CD14-positive monocyte (primary cell): ENCODE measurements around the gene OR8B3. TPM values are rescaled to one million over a fixed set of nuclear protein-coding genes. Genes with fewer than 3 reads are reported as not detected.

Experiments used
- DNase-seq, 3 donors: peaks; one replicate each; pipeline ENCODE4 v3.0.0-alpha.2; 2011 to 2022
- H2AFZ ChIP-seq: 2 replicates; pipeline ENCODE4 v1.6.0; 2012; ENCODE audit warnings: mild to moderate bottlenecking, low read depth, low read length, inconsistent platforms; ENCODE audit not compliant: insufficient read depth, poor library complexity, severe bottlenecking
- H3K27ac ChIP-seq, 2 donors: 1 replicate in 1 of 2; 2 replicates in 1 of 2; pipeline ENCODE4 v1.5.1; 2012 to 2013; ENCODE audit warnings: low read length in 2 of 2, control low read depth in 1 of 2, inconsistent platforms in 1 of 2, low read depth in 1 of 2, mild to moderate bottlenecking in 1 of 2
- H3K27me3 ChIP-seq, 2 donors: one replicate each; pipeline versions ENCODE4 v1.6.0 to v1.6.1; 2011 to 2013; ENCODE audit warnings: low read length in 2 of 2; ENCODE audit not compliant: control insufficient read depth in 2 of 2, insufficient read depth in 2 of 2
- H3K36me3 ChIP-seq, 2 donors: replicated peaks in 1 of 2; 1 replicate in 1 of 2; 2 replicates in 1 of 2; pipeline versions ENCODE4 v1.5.1 to v1.6.1; 2012 to 2013; ENCODE audit warnings: low read length in 2 of 2, control low read depth in 1 of 2, inconsistent platforms in 1 of 2, mild to moderate bottlenecking in 1 of 2; ENCODE audit not compliant: insufficient read depth in 2 of 2, control insufficient read depth in 1 of 2
- H3K4me1 ChIP-seq, 2 donors: 1 replicate in 1 of 2; 2 replicates in 1 of 2; pipeline versions ENCODE4 v1.5.1 to v1.6.1; 2012 to 2013; ENCODE audit warnings: low read length in 2 of 2, control low read depth in 1 of 2, inconsistent platforms in 1 of 2, mild to moderate bottlenecking in 1 of 2, moderate library complexity in 1 of 2; ENCODE audit not compliant: insufficient read depth in 2 of 2, control insufficient read depth in 1 of 2
- H3K4me2 ChIP-seq: replicated peaks from 2 replicates; pipeline ENCODE3; 2012; ENCODE audit warnings: low read length, moderate library complexity, mild to moderate bottlenecking; ENCODE audit not compliant: poor library complexity, severe bottlenecking; ENCODE audit errors: extremely low read depth
- H3K4me3 ChIP-seq, 3 experiments: fragments of 200-600 bp in 1 of 3; sonication (generic) in 1 of 3; replicated peaks in 1 of 3; 1 replicate in 2 of 3; 2 replicates in 1 of 3; pipeline ENCODE4 v1.5.1; 2011 to 2013; ENCODE audit warnings: low read length in 3 of 3, mild to moderate bottlenecking in 3 of 3, control low read depth in 2 of 3, low read depth in 2 of 3, inconsistent platforms in 1 of 3, moderate library complexity in 1 of 3
- H3K79me2 ChIP-seq: 2 replicates; pipeline ENCODE4 v1.6.0; 2012; ENCODE audit warnings: mild to moderate bottlenecking, control low read depth, inconsistent platforms, low read length, moderate library complexity; ENCODE audit not compliant: insufficient read depth
- H3K9ac ChIP-seq: 2 replicates; pipeline ENCODE4 v1.6.0; 2017; ENCODE audit warnings: low read length, mild to moderate bottlenecking; ENCODE audit not compliant: insufficient read depth, poor library complexity, severe bottlenecking
- H3K9me3 ChIP-seq, 2 donors: replicated peaks in 1 of 2; 1 replicate in 1 of 2; 2 replicates in 1 of 2; pipeline versions ENCODE4 v1.5.1 to v1.6.1; 2012 to 2013; ENCODE audit warnings: low read length in 2 of 2, control low read depth in 1 of 2; ENCODE audit not compliant: control insufficient read depth in 1 of 2, insufficient read depth in 1 of 2
- H4K20me1 ChIP-seq: 2 replicates; pipeline ENCODE4 v1.6.0; 2012; ENCODE audit warnings: mild to moderate bottlenecking, low read length, control low read depth, moderate library complexity; ENCODE audit not compliant: insufficient read depth
- H3K27ac Mint-ChIP-seq, 7 donors: one replicate each; pipeline ENCODE4 v1.8.0; 2020; ENCODE audit warnings: mild to moderate bottlenecking in 7 of 7, mixed read lengths in 7 of 7, moderate library complexity in 6 of 7, inconsistent platforms in 2 of 7
- H3K27me3 Mint-ChIP-seq, 3 donors: one replicate each; pipeline ENCODE4 v1.8.0; 2021 to 2022; ENCODE audit warnings: low read depth in 3 of 3, mild to moderate bottlenecking in 3 of 3, mixed read lengths in 3 of 3, moderate library complexity in 3 of 3, inconsistent platforms in 1 of 3
- H3K36me3 Mint-ChIP-seq, 2 donors: one replicate each; pipeline ENCODE4 v1.8.0; 2020; ENCODE audit warnings: mixed read lengths in 2 of 2, inconsistent platforms in 1 of 2, mild to moderate bottlenecking in 1 of 2
- H3K4me1 Mint-ChIP-seq: one replicate; pipeline ENCODE4 v1.8.0; 2020; ENCODE audit warnings: mild to moderate bottlenecking, mixed read lengths
- H3K4me3 Mint-ChIP-seq, 2 donors: one replicate each; pipeline ENCODE4 v1.8.0; 2020; ENCODE audit warnings: mild to moderate bottlenecking in 2 of 2, mixed read lengths in 2 of 2, moderate library complexity in 1 of 2
- H3K9me3 Mint-ChIP-seq, 7 donors: one replicate each; pipeline ENCODE4 v1.8.0; 2020 to 2022; ENCODE audit warnings: mixed read lengths in 7 of 7, mild to moderate bottlenecking in 6 of 7, moderate library complexity in 6 of 7, inconsistent platforms in 2 of 7
- WGBS: methylation state at CpG from one replicate; pipeline ENCODE4 v1.1.5; 2013; ENCODE audit warnings: missing lambda C conversion rate; ENCODE audit not compliant: insufficient coverage; 5-methylcytosine and 5-hydroxymethylcytosine counted together
- intact Hi-C, 2 donors: fragments of 100-400 bp; cut with micrococcal nuclease; formaldehyde crosslinking; loops; one replicate each; pipeline versions ENCODE4 v1.15.0 to v1.15.1; 2023
- polyA plus RNA-seq, 3 donors: library from polyadenylated mRNA; depleted of rRNA in 1 of 3; unstranded in 2 of 3; stranded (reverse) in 1 of 3; fragments of 300-500 nt in 2 of 3; fragments of >200 nt in 1 of 3; fragmentation: Illumina TruSeq in 2 of 3; gene quantifications; 1 replicate in 2 of 3; 2 replicates in 1 of 3; pipeline ENCODE4 v1.2.3, GENCODE V29; 2012 to 2021
- TF ChIP-seq, protein P1 (sequence below): fragments of 200-600 bp; IDR thresholded peaks from one replicate; pipeline ENCODE4 v1.8.0; 2022; ENCODE audit warnings: antibody characterized with exemption, mild to moderate bottlenecking

The OR8B3 gene
- polyA plus RNA-seq, 3 donors, result not detected

- no peak overlapping the region for H3K4me3 Mint-ChIP-seq
- DNase-seq, result no peak
- no peaks in the 10 kb centered on the region for H3K4me1 Mint-ChIP-seq
- TF ChIP-seq, protein P1, sequence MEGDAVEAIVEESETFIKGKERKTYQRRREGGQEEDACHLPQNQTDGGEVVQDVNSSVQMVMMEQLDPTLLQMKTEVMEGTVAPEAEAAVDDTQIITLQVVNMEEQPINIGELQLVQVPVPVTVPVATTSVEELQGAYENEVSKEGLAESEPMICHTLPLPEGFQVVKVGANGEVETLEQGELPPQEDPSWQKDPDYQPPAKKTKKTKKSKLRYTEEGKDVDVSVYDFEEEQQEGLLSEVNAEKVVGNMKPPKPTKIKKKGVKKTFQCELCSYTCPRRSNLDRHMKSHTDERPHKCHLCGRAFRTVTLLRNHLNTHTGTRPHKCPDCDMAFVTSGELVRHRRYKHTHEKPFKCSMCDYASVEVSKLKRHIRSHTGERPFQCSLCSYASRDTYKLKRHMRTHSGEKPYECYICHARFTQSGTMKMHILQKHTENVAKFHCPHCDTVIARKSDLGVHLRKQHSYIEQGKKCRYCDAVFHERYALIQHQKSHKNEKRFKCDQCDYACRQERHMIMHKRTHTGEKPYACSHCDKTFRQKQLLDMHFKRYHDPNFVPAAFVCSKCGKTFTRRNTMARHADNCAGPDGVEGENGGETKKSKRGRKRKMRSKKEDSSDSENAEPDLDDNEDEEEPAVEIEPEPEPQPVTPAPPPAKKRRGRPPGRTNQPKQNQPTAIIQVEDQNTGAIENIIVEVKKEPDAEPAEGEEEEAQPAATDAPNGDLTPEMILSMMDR, result no peak
- H3K27ac Mint-ChIP-seq, result no peak overlapping the region
- no peak overlapping the region for H2AFZ ChIP-seq
- WGBS, result 93% methylated on average over 4 of the region's 6 CpGs
- H3K36me3 ChIP-seq, result no peaks in the 10 kb centered on the region
- H3K9ac ChIP-seq, result no peak overlapping the region
- H3K27me3 ChIP-seq, result no peaks in the 10 kb centered on the region
- intact Hi-C loops, result no loop called here
- H3K9me3 Mint-ChIP-seq, result peaks cover 0 to 2% (median 0%) of the 10 kb centered on the region in 7 donors
- no peaks in the 10 kb centered on the region for H3K4me1 ChIP-seq
- no peak overlapping the region for H3K27ac ChIP-seq
- H3K9me3 ChIP-seq, result no peaks in the 10 kb centered on the region
- no peak overlapping the region for H3K4me3 ChIP-seq
- H3K27me3 Mint-ChIP-seq, result peaks cover 0 to 2% (median 0%) of the 10 kb centered on the region in 3 donors
- H4K20me1 ChIP-seq, result no peaks in the 10 kb centered on the region
- no peak overlapping the region for H3K4me2 ChIP-seq
- H3K79me2 ChIP-seq, result no peaks in the 10 kb centered on the region
- no peaks in the 10 kb centered on the region for H3K36me3 Mint-ChIP-seq
Measured at GRCh38 chr11:124442442-124442841, 43.6 kb upstream of the OR8B3 start.

GRCh38 chr11:124441519-124441918, 42.7 kb upstream of the OR8B3 start:
- TF ChIP-seq, protein P1, result no peak
- H3K4me1 Mint-ChIP-seq, result no peaks in the 10 kb centered on the region
- Histone ChIP-seq H3K4me1 (no peaks in the 10 kb centered on the region), H3K4me3 (no peak overlapping the region), H3K4me2 (no peak overlapping the region), H3K9me3 (no peaks in the 10 kb centered on the region), H2AFZ (no peak overlapping the region), H3K36me3 (no peaks in the 10 kb centered on the region), H3K27ac (no peak overlapping the region), H4K20me1 (no peaks in the 10 kb centered on the region), H3K9ac (no peak overlapping the region), H3K27me3 (no peaks in the 10 kb centered on the region), H3K79me2 (no peaks in the 10 kb centered on the region)
- intact Hi-C loops, result no loop called here
- H3K36me3 Mint-ChIP-seq, result no peaks in the 10 kb centered on the region
- H3K9me3 Mint-ChIP-seq, result peaks cover 0 to 5% (median 0%) of the 10 kb centered on the region in 7 donors
- no peak for DNase-seq
- H3K27me3 Mint-ChIP-seq, result peaks cover 0 to 3% (median 0%) of the 10 kb centered on the region in 3 donors
- no peak overlapping the region for H3K4me3 Mint-ChIP-seq
- H3K27ac Mint-ChIP-seq, result no peak overlapping the region
- WGBS, result 100% methylated on average over 2 of the region's 7 CpGs
